HG03066 (cell line): ENCODE results near the gene ISLR2.
"Not testable (repeated sequence)": the region's sequence is repeated elsewhere in the genome, so short reads cannot be mapped to it uniquely, and the experiment has no call there.

ENCODE experiments used
- ATAC-seq: cut with Tn5 transposase; IDR thresholded peaks from one replicate; pipeline ENCODE4 v1.9.1; 2021; ENCODE audit warnings: low read depth; ENCODE audit not compliant: unreplicated experiment

ISLR2 gene, protein sequence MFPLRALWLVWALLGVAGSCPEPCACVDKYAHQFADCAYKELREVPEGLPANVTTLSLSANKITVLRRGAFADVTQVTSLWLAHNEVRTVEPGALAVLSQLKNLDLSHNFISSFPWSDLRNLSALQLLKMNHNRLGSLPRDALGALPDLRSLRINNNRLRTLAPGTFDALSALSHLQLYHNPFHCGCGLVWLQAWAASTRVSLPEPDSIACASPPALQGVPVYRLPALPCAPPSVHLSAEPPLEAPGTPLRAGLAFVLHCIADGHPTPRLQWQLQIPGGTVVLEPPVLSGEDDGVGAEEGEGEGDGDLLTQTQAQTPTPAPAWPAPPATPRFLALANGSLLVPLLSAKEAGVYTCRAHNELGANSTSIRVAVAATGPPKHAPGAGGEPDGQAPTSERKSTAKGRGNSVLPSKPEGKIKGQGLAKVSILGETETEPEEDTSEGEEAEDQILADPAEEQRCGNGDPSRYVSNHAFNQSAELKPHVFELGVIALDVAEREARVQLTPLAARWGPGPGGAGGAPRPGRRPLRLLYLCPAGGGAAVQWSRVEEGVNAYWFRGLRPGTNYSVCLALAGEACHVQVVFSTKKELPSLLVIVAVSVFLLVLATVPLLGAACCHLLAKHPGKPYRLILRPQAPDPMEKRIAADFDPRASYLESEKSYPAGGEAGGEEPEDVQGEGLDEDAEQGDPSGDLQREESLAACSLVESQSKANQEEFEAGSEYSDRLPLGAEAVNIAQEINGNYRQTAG

DNA sequence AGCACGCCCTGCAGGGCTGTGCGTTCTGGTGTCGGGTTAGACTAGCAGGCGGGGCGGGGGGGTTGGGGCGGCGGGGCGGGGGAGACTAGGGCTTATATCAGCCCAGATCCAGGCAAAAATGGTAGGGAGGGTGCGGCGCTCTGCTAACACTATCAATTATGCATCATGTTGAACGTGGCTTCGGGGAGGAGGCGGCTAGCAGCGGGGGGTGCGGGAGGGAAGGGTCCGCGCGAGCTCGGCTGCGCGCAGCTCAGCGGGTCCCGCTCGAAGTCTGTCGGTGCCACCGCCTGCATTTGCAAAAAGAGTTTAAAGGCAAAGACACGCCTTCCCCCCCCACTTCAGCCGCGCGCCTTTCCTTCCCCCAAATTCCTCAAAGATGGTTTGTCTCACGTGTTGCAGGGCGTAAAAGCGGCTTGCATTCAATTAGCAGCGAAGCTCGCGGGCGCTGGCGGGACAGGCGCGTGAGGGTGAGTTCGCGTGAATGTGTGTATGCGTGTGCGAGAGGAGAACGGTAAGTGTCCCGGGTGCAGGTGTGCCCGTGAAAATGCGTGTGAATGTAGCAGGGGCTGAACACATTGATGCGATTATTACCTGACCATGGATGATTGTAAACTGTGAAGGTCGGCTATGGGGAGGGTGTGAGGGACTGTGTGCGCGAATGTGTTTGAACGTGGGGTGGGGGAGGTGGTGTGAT, at the start of gene ISLR2:
Gene ISLR2 (plus strand): TSS at position 432 of the 694 bp plus-strand sequence. CDS start 2,169 bp downstream, outside the sequence.
- ATAC-seq, result no peak

DNA sequence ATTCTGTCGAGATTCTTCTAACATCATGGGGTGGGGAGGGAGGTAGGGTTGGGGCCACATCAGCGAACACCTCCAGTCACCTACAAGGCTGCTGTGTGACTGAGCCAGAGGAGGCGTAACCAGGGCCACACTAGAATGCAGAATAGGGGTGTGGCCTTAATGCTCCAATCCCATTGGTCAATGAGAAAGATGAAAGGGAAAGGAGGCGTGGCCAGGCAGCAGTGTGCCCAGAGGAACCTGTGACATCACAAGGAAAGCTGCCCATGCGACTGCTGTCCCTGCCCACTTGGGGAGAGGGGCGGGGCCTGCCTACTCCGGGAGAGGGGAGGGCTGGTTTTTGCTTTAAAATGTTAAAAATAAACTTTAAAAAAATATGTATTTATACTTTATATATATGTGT, 47.9 kb upstream of the ISLR2 start, which contains the start of gene GOLGA6A:
Gene GOLGA6A (minus strand): TSS at position 101 of the 400 bp plus-strand sequence. CDS start 41 bp downstream, at position 60.
- ATAC-seq, result not testable (repeated sequence)

DNA sequence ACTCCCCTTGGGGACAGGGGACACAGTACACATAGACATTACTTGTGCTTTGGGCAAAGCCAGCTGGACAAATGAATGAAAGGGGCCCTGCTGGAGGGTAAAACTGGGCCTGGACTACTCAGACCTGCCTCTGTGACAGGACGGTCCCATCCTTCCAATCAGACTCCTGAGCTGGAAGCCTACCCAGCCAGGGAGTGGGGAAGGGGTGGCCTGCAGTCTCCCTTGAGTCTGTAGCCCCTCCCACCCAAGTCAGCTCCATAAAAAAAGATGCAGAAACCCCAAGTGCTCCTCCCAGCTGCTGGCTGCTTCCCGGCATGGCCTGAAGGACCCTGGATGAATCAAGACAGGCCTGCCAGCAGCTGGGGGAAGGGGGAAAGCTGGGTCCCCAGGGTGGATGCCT, 35.8 kb upstream of the ISLR2 start:
- ATAC-seq, result not testable (repeated sequence)

DNA sequence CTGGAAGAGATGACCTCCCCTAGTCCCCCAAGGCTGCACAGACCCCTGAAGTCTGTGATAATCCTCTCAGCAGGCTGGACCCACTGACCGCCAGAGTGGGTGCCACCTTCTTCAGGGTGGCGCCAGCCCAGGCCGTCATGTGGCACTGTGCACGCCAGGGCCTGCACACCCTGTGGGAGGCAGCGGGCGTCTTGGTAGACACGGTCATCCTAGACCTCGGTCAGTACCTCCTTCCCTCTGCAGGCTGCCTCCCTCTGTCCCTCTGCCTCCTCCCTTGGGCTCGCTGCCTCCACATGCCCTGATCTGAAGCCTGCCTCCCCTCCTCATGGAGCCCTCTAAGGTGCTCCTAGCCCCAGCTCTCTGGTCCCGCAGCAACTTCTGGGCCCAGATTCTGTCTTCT, 34.8 kb upstream of the ISLR2 start:
- not testable (repeated sequence) for ATAC-seq

DNA sequence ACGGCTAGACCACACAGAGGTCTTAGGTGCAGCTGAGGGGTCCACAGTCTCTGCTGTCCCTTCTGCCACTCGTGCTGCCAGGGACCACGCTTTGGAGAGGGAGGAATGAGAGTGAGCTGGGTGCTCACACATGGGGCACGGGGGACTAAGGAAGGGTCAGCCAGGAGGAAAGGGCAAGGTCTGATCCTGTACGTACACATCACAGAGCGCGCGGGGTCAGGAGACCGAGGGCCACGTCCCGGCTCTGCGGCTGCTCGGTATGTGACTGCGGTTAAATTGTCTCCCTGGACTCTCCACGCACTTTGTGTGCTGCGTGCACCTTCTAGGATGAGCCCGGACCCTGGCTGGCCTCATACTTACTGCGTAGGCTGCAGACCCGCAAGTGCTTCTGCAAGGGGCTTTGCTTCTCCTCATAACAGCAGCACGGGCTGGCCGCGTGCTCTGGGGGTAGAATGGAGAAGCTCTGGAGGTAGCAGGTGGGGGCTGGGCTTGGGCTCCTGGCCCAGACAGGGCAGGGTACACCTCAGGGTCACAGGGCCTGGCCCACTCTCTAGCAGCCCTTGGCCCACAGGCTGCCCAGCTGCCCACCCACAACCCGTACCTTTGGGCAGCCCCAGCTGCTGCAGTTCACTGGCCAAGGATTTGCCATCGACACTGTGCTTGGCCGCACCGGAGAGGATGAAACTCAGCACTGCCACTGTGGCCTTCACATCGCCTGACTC, 33.5 kb upstream of the ISLR2 start:
- ATAC-seq, result not testable (repeated sequence)

DNA sequence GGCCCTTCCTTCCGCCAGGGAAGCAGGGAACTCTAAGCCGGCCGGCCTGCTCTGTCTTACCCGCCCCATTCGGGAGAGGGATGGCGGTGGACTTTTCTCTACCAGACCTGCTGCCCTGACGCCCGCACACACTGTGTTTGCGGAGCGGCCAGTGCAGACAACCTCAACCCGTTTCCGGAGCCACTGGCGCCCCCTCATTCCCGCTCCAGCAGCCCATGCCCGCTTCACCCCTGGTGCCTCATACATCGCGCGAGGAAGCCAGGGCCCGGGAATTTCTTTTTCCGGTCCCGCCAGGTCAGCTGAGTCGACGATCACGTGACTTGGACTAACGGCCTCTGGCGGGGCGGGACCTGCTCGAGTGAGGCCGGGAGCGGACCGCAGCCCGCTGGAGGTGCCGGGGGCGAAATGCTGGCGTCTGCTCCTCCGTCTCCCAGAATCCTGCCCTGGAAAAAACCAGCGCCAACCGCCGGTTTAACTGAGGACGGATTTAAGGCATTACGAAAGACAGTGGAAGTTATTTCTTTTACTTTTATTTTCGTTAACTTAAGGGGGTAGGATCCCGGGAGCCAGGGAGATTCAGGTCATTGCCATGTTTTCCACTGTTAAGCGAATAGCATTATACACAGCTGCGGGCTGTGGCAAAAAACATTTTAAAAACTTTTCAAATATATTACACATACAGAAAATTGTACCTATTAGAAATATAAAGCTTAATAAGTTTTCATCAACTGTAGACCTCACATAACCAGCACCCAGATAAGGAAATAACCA, 30.2 kb upstream of the ISLR2 start:
- peak; percentile 70 for ATAC-seq

DNA sequence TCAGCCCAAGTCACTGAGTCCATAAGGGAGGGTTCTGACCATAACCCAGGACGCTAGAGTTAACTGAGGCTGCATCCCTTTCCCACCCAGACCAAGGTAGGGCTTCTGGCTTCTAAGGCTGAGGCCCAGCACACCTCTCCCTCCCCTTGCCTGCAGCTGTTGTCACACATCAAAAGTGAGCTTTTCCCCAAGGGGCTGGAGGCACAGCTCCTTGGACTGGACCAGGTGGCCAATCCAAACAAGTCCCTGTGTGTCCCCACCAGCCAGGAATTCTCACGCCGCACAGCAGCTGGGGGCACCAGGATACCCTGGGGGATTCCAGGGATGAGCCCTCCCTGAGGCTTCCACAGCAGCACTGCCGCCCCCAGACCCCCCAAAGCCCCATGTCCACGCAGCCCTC, 22.3 kb upstream of the ISLR2 start:
- ATAC-seq, result no peak

DNA sequence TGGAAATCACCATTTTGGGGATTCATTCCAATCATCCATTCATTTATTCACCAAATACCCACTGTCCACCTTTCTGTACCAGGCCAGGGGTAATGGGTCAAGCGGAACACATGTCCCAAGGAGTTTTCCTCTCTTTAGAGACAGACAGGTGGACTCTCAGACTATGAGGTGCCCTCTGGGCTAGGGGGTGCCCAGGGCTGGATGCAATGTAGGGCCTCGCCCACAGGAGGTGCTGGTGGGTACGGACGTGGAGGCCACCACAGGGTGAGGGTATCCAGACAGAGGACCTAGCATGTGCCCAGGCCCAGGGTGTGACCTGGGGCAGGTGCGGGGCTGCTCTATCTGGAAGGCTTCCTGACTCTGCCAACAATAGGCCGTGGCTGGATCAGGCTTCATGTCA, 21.8 kb upstream of the ISLR2 start:
- not testable (repeated sequence) for ATAC-seq

DNA sequence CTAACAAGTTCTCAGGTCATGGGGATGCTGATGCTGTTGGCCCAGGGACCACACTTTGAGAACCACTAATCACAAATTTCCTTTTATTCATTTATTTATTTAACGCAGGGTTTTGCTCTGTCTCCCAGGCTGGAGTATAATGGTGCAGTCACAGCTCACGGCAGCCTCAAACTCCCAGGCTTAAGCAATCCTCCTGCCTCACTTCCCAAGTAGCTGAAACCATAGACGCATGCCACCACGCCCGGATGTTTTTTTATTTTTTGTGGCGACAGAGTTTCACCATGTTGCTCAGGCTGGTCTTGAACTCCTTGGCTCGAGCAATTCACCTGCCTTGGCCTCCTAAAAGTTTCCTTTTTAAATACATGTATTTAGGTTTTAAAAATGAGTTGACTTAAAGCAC, 20.7 kb upstream of the ISLR2 start:
- ATAC-seq, result no peak

DNA sequence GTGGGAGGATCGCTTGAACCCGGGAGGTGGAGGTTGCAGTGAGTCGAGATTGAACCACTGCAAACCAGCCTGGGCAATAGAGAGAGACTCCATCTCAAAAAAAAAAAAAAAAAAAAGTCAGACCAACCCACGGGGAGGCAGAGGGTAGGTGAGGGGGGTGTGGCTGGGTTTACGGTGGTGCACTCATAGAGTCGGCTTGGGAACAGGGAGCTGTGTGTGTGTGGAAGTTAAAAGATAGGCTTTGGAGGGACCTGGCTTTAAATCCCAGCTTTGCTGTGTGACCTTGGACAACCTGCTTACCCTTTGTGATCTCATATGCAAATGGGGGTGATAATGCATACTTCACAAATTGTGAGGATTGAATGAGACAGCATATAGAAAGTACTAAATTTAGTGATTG, 10.0 kb upstream of the ISLR2 start:
- ATAC-seq, result no peak

DNA sequence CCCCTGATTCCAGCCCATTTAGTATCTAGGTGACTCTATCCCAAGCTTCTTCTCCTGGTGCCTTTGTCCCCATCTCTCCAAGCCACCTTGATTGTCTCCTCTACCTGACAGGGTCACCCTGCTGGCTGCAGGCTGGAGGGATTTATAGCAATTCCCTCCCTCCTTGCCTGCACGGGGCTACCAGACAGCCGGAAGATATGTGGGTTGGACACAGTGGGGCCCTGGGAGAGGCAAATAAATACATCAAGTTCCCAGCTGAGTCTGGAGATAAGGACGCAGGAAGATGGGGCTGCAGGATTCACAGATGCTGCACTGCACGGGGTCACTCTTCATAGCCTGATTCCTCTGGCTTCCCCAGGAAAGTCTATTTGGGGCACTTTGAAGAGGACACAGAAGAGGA, 9.3 kb upstream of the ISLR2 start:
- ATAC-seq, result no peak

DNA sequence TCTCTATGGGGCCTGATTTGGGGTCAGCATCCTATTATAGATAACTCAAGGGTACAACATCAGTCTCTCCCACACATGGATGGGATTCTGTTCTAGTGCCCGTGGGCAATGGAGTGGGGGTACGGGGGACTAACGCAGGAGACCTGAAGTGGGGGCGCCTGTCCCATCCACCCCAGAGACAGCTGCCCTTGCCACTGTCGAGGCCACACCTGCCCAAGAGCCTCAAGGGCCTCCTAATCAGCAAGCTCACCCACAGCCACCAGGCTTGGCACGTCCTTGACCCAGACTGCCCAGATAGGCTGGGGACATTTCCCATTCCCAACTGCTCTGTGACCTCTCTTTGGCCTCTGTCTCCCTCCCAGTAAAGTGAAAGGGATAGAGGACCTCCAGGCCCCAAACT, 8.5 kb upstream of the ISLR2 start:
- no peak for ATAC-seq

DNA sequence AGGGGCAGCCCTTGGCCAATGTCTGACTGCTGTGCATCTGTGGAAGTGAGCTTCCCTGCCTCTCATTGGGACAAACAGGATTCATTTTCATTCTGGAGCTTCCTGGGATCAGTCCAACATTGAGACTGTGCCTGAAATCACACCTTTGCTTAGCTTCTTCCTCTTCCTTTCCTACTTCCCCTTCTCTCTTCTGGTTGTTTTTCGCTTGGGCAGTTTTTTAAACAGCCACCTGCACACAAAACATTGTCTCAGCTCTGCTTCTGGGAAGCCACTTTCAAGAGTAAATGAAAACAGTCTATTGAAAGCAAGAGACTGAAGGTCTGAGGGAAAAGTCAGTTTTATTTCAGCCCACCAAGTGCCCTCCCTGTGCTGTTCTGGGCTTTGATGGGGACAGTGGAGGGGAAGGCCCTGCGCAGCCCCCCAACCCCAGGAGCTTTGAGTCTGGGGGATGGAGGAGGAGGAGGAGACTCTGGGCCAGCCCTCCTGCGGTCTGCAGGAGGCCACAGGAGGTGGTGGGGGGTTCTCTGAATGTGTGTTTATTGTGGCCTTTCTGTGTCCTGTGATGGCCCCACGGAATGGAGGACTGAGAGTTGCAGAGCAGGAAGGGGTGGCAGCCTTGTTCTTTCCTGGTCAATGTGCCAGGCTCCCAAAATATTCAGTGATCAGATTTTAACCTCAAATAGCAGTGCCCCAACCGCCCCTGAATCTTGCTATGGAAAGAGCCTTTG, 7.8 kb upstream of the ISLR2 start:
- ATAC-seq, result no peak

DNA sequence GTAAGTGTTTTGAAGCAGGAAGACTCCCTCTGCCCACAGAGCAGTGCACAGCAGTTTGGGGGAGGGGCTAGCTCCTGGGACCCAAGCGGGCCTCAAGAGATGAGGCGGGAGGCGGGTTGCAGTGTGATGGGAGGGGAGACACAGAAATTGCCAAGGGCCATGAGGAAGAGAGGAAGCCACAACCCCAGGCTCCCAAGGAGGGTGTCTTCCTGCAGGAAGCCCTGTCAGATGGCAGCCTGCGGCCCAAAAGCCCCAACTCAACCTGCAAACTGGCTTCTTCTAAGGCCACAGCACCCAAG, 7.3 kb upstream of the ISLR2 start:
- ATAC-seq, result no peak

DNA sequence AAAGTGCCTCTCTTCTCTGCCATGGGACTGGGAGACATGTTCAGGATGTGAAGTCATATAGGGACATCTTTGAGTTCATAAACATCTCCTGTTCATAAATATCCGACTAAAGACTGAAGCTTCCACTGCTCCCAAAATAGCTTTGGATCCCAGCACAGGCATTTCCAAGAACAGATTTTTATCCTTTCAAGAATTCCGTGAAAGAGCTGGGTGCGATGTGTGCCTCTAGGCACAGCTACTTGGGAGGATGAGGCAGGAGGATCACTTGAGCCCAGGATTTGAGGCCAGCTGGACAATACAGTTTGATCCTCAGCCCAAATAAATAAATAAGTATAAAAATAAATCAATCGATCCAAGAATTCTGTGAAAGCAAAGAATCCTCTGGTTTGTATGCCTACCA, 6.7 kb upstream of the ISLR2 start:
- ATAC-seq, result no peak

DNA sequence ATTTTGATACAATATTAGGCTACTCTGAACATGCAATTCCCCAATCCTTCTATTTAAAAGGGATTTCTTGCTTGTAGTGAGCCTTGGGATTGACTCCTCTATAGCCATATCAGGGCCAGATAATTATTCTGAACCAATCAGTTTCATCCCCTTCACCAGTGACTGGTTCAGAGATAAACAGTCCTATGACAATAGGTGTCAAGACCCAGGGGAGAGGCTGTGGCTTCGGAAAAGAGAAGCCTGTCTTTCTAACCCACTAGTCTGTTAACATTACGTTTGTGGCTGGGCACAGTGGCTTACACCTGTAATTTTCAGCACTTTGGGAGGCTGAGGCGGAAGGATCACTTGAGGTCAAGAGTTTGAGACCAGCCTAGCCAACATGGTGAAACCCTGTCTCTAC, 6.2 kb upstream of the ISLR2 start:
- no peak for ATAC-seq

DNA sequence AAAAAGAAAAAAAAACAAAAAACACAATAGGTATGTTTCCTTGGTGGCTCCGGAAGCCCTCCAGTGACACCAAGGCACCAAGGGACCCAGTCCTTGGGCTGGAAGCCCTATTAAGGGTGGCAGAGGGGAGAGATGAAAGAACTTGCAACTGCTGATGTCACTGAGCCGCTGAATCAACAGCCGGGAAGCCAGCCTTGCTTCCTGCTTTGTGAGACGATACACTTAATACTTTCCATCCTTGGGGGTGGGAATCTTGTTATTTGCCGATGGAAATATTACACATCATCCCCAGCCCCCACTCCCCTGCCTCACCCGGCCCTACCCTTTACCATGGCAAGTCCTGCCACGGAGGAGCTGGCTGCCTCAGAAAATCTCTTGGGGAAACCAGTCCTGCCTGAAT, 5.6 kb upstream of the ISLR2 start:
- no peak for ATAC-seq

DNA sequence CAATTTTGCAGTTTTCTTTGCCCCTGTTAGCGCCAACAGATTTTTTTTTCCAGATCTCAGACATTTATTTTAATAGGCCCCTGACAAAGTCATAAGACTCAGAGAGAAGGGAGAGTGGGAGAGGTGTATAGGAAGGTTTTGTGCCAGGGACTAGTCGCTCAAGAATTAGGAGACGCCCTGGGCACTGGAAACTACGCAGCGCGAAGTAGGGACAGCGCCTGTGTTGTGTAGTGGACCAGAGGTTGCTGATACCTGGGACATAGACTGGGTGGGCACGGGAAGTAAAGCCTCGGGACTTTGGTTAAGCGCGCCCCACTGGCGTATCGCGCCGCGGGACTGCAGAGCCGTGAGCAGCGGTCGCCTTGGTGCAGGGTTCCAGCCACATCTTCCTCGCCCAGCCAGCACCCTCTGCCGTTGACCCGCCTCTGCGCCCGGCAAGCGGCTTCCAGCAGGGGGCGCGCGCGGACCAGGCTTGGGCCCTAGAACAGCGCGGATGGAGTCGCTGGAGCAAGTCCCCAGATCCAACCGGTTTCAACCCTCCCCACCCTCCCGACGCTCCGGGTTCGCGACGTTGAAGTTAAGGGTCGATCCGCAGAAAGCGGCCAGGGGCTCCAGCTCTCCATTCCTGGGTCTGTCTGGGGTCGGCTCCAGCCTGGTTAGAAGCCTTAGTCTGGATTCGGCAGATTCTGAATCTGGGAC, 3.0 kb upstream of the ISLR2 start:
- no peak for ATAC-seq
